HEK293 (cell line): ENCODE results near the gene RAC2.
A peak's percentile ranks its signal among the peaks of the same experiment; 100 is the strongest.

ENCODE experiments used
- CTCF ChIA-PET: fragments of 350-600 bp; formaldehyde crosslinking; extraction: SDS; loops from one replicate; lab custom pipeline; 2021; ENCODE audit warnings: antibody characterized with exemption; lab: Yijun Ruan, JAX
- POLR2A ChIA-PET: fragments of 300-600 bp; formaldehyde crosslinking; extraction: SDS; loops from one replicate; lab custom pipeline; 2020; ENCODE audit warnings: antibody characterized with exemption, inconsistent platforms; lab: Yijun Ruan, JAX
- H3K27ac ChIP-seq: fragments of 200-500 bp; sonication (Bioruptor generic); 2 replicates; pipeline ENCODE4 v1.5.1; 2014; ENCODE audit warnings: low read depth, low read length, control low read depth, inconsistent platforms; ENCODE audit errors: extremely low read depth
- H3K36me3 ChIP-seq, 2 experiments: fragments of 200-500 bp in 1 of 2; sonication (Bioruptor generic) in 1 of 2; 1 replicate in 1 of 2; 2 replicates in 1 of 2; pipeline ENCODE4 v1.5.1; 2014 to 2017; ENCODE audit warnings: inconsistent platforms in 2 of 2, low read length in 2 of 2; ENCODE audit not compliant: control insufficient read depth in 2 of 2, insufficient read depth in 1 of 2
- H3K4me1 ChIP-seq: fragments of 200-500 bp; sonication (Bioruptor generic); 2 replicates; pipeline ENCODE4 v1.5.1; 2014; ENCODE audit warnings: mild to moderate bottlenecking, low read length, inconsistent platforms; ENCODE audit not compliant: control insufficient read depth, insufficient read depth
- H3K4me3 ChIP-seq: 2 replicates; pipeline ENCODE4 v1.5.1; 2011; ENCODE audit warnings: low read depth, mild to moderate bottlenecking, control low read depth, low read length, moderate library complexity
- H3K9me3 ChIP-seq: fragments of 200-500 bp; sonication (Bioruptor generic); 2 replicates; pipeline ENCODE4 v1.5.1; 2014; ENCODE audit warnings: low read depth, low read length, inconsistent platforms; ENCODE audit not compliant: control insufficient read depth, insufficient read depth
- AEBP2 ChIP-seq: fragments of 450-650 bp; formaldehyde crosslinking; IDR thresholded peaks from 2 replicates; pipeline ENCODE4 v1.5.1; 2016; ENCODE audit warnings: missing biosample characterization, missing genetic modification characterization, borderline replicate concordance
- EGR2 ChIP-seq: fragments of 450-650 bp; formaldehyde crosslinking; IDR thresholded peaks from 2 replicates; pipeline ENCODE4 v1.5.1; 2016; ENCODE audit warnings: low read depth, missing biosample characterization, missing genetic modification characterization
- HOXA7 ChIP-seq: sonication (generic); formaldehyde crosslinking; IDR thresholded peaks from 2 replicates; pipeline ENCODE4 v1.8.1; 2022; ENCODE audit warnings: missing genetic modification reagents, borderline replicate concordance
- KLF17 ChIP-seq: fragments of 450-650 bp; formaldehyde crosslinking; IDR thresholded peaks from 2 replicates; pipeline ENCODE4 v1.5.1; 2016; ENCODE audit warnings: missing biosample characterization, missing genetic modification characterization
- TSHZ1 ChIP-seq: fragments of 450-650 bp; formaldehyde crosslinking; IDR thresholded peaks from 2 replicates; pipeline ENCODE4 v1.5.1; 2016; ENCODE audit warnings: missing biosample characterization, missing genetic modification characterization, borderline replicate concordance
- ZBTB10 ChIP-seq: fragments of 450-650 bp; formaldehyde crosslinking; IDR thresholded peaks from 2 replicates; pipeline ENCODE4 v1.5.1; 2016; ENCODE audit warnings: missing biosample characterization, missing genetic modification characterization
- ZBTB11 ChIP-seq: fragments of 450-650 bp; formaldehyde crosslinking; conservative IDR thresholded peaks from 2 replicates; pipeline ENCODE4 v1.5.1; 2016; ENCODE audit warnings: low read depth, missing biosample characterization, missing genetic modification characterization
- ZBTB20 ChIP-seq: fragments of 450-650 bp; formaldehyde crosslinking; IDR thresholded peaks from 2 replicates; pipeline ENCODE4 v1.5.1; 2016; ENCODE audit warnings: missing biosample characterization, missing genetic modification characterization
- ZBTB48 ChIP-seq: fragments of 450-650 bp; formaldehyde crosslinking; IDR thresholded peaks from 2 replicates; pipeline ENCODE4 v1.5.1; 2016; ENCODE audit warnings: missing biosample characterization, missing genetic modification characterization
- ZNF239 ChIP-seq: fragments of 450-650 bp; formaldehyde crosslinking; IDR thresholded peaks from 2 replicates; pipeline ENCODE4 v1.5.1; 2016; ENCODE audit warnings: missing biosample characterization, missing genetic modification characterization
- ZNF530 ChIP-seq: fragments of 450-650 bp; formaldehyde crosslinking; IDR thresholded peaks from 2 replicates; pipeline ENCODE4 v1.5.1; 2016; ENCODE audit warnings: low read depth, missing biosample characterization, missing genetic modification characterization
- ZNF549 ChIP-seq: fragments of 450-650 bp; IDR thresholded peaks from 2 replicates; pipeline ENCODE4 v1.5.1; 2018; ENCODE audit warnings: missing biosample characterization, missing genetic modification characterization, mild to moderate bottlenecking, inconsistent platforms, moderate library complexity
- ZNF692 ChIP-seq: fragments of 450-650 bp; formaldehyde crosslinking; IDR thresholded peaks from 2 replicates; pipeline ENCODE4 v1.5.1; 2016; ENCODE audit warnings: missing biosample characterization, missing genetic modification characterization

The RAC2 gene

GRCh38 chr22:37213218-37213855, 30.7 kb downstream of the RAC2 start:
- ChIA-PET CTCF (interaction anchor here (1.6 kb wide), 1 partner anchor 14 kb away, joined by 5 read pairs; no protein-coding TSS in a partner anchor), POLR2A (no interaction called here)
- no peak for TF ChIP-seq ZBTB48 (tag by site-specific recombination)
- no peak for TF ChIP-seq ZBTB11
- no peak for TF ChIP-seq ZNF239
- no peak for TF ChIP-seq HOXA7 (CRISPR knock-in tag)
- TF ChIP-seq ZNF549 (tag by site-specific recombination), result no peak
- no peak for TF ChIP-seq AEBP2 (tag by site-specific recombination)
- TF ChIP-seq EGR2 (tag by site-specific recombination), result peak; percentile 35; the same call in 1 of the 2 replicates
- TF ChIP-seq TSHZ1 (tag by site-specific recombination), result no peak
- no peaks in the 10 kb centered on the region for H3K36me3 ChIP-seq
- H3K4me3 ChIP-seq, result no peak overlapping the region
- H3K9me3 ChIP-seq, result no peaks in the 10 kb centered on the region
- H3K4me1 ChIP-seq, result no peaks in the 10 kb centered on the region
- H3K27ac ChIP-seq, result no peak overlapping the region

GRCh38 chr22:37212174-37212906, 31.7 kb downstream of the RAC2 start, which contains the start of gene SSTR3:
TSS of gene SSTR3 (minus strand) at chr22:37212477. CDS start at chr22:37207803, 4,674 bp downstream.
- ChIA-PET CTCF (interaction anchor here (0.6 kb wide), 2 partner anchors 22 to 47 kb away, joined by 3 to 11 read pairs; no protein-coding TSS in a partner anchor), POLR2A (no interaction called here)
- H3K36me3 ChIP-seq, result no peaks in the 10 kb centered on the region
- no peak within 1 kb of the TSS for H3K4me3 ChIP-seq
- H3K27ac ChIP-seq, result no peak within 1 kb of the TSS
- no peaks in the 10 kb centered on the region for H3K9me3 ChIP-seq
- no peaks in the 10 kb centered on the region for H3K4me1 ChIP-seq
- no peak for TF ChIP-seq ZBTB10
- 0 out of 2 replicates have a peak, but pooled peaks have one; percentile 64 for TF ChIP-seq KLF17 (tag by site-specific recombination)
- no peak for TF ChIP-seq ZNF530 (tag by site-specific recombination)
- no peak for TF ChIP-seq ZNF692 (tag by site-specific recombination)
- no peak for TF ChIP-seq ZBTB20
- TF ChIP-seq ZBTB11, result no peak
